ENCODE data around the gene RPS15. TPM values are rescaled to one million over a fixed set of nuclear protein-coding genes. Genes with fewer than 3 reads are reported as not detected.

The RPS15 gene
- total RNA-seq, 1 donor from 2014 or later, result 1,045 TPM

GRCh38 chr19:1457031-1457739 lies 19.0 kb downstream of the RPS15 start:
- Mint-ChIP-seq H3K4me3 (ENCODE audit: unreplicated experiment) (no peak overlapping the region), H3K36me3 (ENCODE audit: low read depth, unreplicated experiment) (peaks cover 9% of the 10 kb centered on the region), H3K4me1 (ENCODE audit: low read depth, unreplicated experiment) (no peaks in the 10 kb centered on the region), H3K27ac (ENCODE audit: unreplicated experiment) (no peak overlapping the region), H3K27me3 (ENCODE audit: low read depth, unreplicated experiment) (peaks cover 21% of the 10 kb centered on the region), H3K9me3 (ENCODE audit: unreplicated experiment) (no peaks in the 10 kb centered on the region)
- H3K9me3 ChIP-seq (ENCODE audit: insufficient read depth, low read depth, low read length), result no peaks in the 10 kb centered on the region
- H3K27me3 ChIP-seq (ENCODE audit: insufficient read depth, low read length), result peaks cover 14% of the 10 kb centered on the region
- no peak overlapping the region for H3K27ac ChIP-seq (ENCODE audit: low read depth, low read length)
- H4K20me1 ChIP-seq (ENCODE audit: insufficient read depth, low read length), result peaks cover 9% of the 10 kb centered on the region
- no peaks in the 10 kb centered on the region for H3K4me1 ChIP-seq (ENCODE audit: insufficient read depth, low read length)
- no peak overlapping the region for H3K4me2 ChIP-seq (ENCODE audit: low read length)
- DNase-seq (ENCODE audit: low read depth) (no peak), FAIRE-seq (no peak)
- H3K4me3 ChIP-seq (ENCODE audit: insufficient read depth, low read depth, low read length), result no peak overlapping the region
- TF ChIP-seq EZH2 (IDR thresholded peaks at IDR 0.05; ENCODE audit: insufficient read depth, low read length), result no peak
- no peak for TF ChIP-seq CTCF (IDR thresholded peaks at IDR 0.05; ENCODE audit: insufficient read depth, low read depth, low read length)
- no peak overlapping the region for H3K9ac ChIP-seq (ENCODE audit: low read length)
- H3K79me2 ChIP-seq (ENCODE audit: insufficient read depth, low read length), result no peaks in the 10 kb centered on the region
- H3K36me3 ChIP-seq (ENCODE audit: insufficient read depth, low read length), result no peaks in the 10 kb centered on the region
- H2AFZ ChIP-seq (ENCODE audit: low read depth, low read length), result no peak overlapping the region

GRCh38 chr19:1457892-1458291 lies 19.7 kb downstream of the RPS15 start:
- Mint-ChIP-seq H3K4me1 (ENCODE audit: low read depth, unreplicated experiment) (no peaks in the 10 kb centered on the region), H3K36me3 (ENCODE audit: low read depth, unreplicated experiment) (peaks cover 9% of the 10 kb centered on the region), H3K9me3 (ENCODE audit: unreplicated experiment) (no peaks in the 10 kb centered on the region), H3K27ac (ENCODE audit: unreplicated experiment) (no peak overlapping the region), H3K27me3 (ENCODE audit: low read depth, unreplicated experiment) (peaks cover 18% of the 10 kb centered on the region), H3K4me3 (ENCODE audit: unreplicated experiment) (no peak overlapping the region)
- Histone ChIP-seq H2AFZ (ENCODE audit: low read depth, low read length) (no peak overlapping the region), H3K9ac (ENCODE audit: low read length) (no peak overlapping the region), H4K20me1 (ENCODE audit: insufficient read depth, low read length) (peaks cover 2% of the 10 kb centered on the region), H3K36me3 (ENCODE audit: insufficient read depth, low read length) (no peaks in the 10 kb centered on the region), H3K79me2 (ENCODE audit: insufficient read depth, low read length) (no peaks in the 10 kb centered on the region), H3K27ac (ENCODE audit: low read depth, low read length) (no peak overlapping the region), H3K9me3 (ENCODE audit: insufficient read depth, low read depth, low read length) (no peaks in the 10 kb centered on the region), H3K4me2 (ENCODE audit: low read length) (no peak overlapping the region), H3K4me1 (ENCODE audit: insufficient read depth, low read length) (no peaks in the 10 kb centered on the region), H3K27me3 (ENCODE audit: insufficient read depth, low read length) (peaks cover 7% of the 10 kb centered on the region), H3K4me3 (ENCODE audit: insufficient read depth, low read depth, low read length) (no peak overlapping the region)
- no peak for TF ChIP-seq EZH2 (IDR thresholded peaks at IDR 0.05; ENCODE audit: insufficient read depth, low read length)
- TF ChIP-seq CTCF (IDR thresholded peaks at IDR 0.05; ENCODE audit: insufficient read depth, low read depth, low read length), result no peak
- DNase-seq (ENCODE audit: low read depth) (no peak), FAIRE-seq (no peak)

GRCh38 chr19:1459479-1459878 lies 21.3 kb downstream of the RPS15 start:
- H2AFZ ChIP-seq (ENCODE audit: low read depth, low read length), result no peak overlapping the region
- H3K27me3 Mint-ChIP-seq (ENCODE audit: low read depth, unreplicated experiment), result peaks cover 16% of the 10 kb centered on the region
- H3K36me3 ChIP-seq (ENCODE audit: insufficient read depth, low read length), result no peaks in the 10 kb centered on the region
- no peaks in the 10 kb centered on the region for H3K79me2 ChIP-seq (ENCODE audit: insufficient read depth, low read length)
- peaks cover 9% of the 10 kb centered on the region for H3K36me3 Mint-ChIP-seq (ENCODE audit: low read depth, unreplicated experiment)
- H3K4me2 ChIP-seq (ENCODE audit: low read length), result no peak overlapping the region
- H3K9me3 ChIP-seq (ENCODE audit: insufficient read depth, low read depth, low read length), result no peaks in the 10 kb centered on the region
- no peak overlapping the region for H3K27ac ChIP-seq (ENCODE audit: low read depth, low read length)
- H3K4me3 Mint-ChIP-seq (ENCODE audit: unreplicated experiment), result no peak overlapping the region
- H3K4me3 ChIP-seq (ENCODE audit: insufficient read depth, low read depth, low read length), result no peak overlapping the region
- H3K9me3 Mint-ChIP-seq (ENCODE audit: unreplicated experiment), result no peaks in the 10 kb centered on the region
- DNase-seq (ENCODE audit: low read depth), result no peak
- FAIRE-seq, result no peak
- H3K27me3 ChIP-seq (ENCODE audit: insufficient read depth, low read length), result peaks cover 2% of the 10 kb centered on the region
- no peak overlapping the region for H3K9ac ChIP-seq (ENCODE audit: low read length)
- no peaks in the 10 kb centered on the region for H3K4me1 ChIP-seq (ENCODE audit: insufficient read depth, low read length)
- no peak overlapping the region for H3K27ac Mint-ChIP-seq (ENCODE audit: unreplicated experiment)
- TF ChIP-seq EZH2 (IDR thresholded peaks at IDR 0.05; ENCODE audit: insufficient read depth, low read length) (no peak), CTCF (IDR thresholded peaks at IDR 0.05; ENCODE audit: insufficient read depth, low read depth, low read length) (no peak)
- H3K4me1 Mint-ChIP-seq (ENCODE audit: low read depth, unreplicated experiment), result no peaks in the 10 kb centered on the region
- H4K20me1 ChIP-seq (ENCODE audit: insufficient read depth, low read length), result no peaks in the 10 kb centered on the region
